HG03108 (cell line): ENCODE data around the gene SLFN13.
"Not testable (repeated sequence)": the region's sequence is repeated elsewhere in the genome, so short reads cannot be mapped to it uniquely, and the experiment has no call there.

Source experiments
- ATAC-seq: cut with Tn5 transposase; IDR thresholded peaks from one replicate; pipeline ENCODE4 v1.9.1; 2021; ENCODE audit warnings: moderate library complexity; ENCODE audit not compliant: unreplicated experiment

The SLFN13 gene

DNA sequence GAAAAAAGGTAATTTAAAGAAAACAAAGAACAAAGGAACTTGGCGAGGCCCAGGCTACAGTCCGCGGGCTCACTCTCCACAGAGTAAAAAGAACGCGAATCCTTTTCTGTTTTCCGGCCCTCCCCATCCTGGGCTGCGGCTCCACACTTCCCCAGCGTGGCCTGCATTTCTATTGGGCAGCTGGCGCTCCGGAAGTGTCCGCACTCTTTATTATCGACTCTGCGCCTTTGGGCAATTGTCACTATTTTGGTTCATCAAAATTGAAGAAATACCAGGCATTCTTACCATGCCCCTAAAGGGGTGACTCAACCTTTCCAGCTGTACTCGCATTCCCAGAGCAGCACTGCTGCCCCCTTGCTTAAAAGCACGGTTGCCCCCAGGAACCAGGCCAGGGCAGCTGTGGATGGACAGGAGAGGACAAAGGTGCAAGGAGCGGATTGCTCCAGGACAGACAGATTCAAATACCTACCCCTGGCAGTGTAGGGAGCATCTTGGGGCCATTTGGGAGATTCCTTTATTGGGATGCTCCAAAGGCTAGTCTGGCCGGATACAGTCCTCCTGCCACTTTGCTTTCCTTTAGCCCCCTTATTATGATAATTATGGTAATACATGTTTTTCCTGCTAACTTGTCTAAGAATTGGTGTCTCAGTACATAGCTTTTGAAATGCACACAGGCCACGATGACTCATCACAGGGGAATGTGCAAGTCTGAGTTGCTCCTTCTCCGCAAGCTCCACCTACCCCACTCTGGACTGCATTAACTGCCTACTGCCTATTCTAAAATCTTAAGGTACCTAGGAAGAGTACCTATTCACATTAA lies 15.3 kb downstream of the SLFN13 start:
- peak; percentile 21 for ATAC-seq

DNA sequence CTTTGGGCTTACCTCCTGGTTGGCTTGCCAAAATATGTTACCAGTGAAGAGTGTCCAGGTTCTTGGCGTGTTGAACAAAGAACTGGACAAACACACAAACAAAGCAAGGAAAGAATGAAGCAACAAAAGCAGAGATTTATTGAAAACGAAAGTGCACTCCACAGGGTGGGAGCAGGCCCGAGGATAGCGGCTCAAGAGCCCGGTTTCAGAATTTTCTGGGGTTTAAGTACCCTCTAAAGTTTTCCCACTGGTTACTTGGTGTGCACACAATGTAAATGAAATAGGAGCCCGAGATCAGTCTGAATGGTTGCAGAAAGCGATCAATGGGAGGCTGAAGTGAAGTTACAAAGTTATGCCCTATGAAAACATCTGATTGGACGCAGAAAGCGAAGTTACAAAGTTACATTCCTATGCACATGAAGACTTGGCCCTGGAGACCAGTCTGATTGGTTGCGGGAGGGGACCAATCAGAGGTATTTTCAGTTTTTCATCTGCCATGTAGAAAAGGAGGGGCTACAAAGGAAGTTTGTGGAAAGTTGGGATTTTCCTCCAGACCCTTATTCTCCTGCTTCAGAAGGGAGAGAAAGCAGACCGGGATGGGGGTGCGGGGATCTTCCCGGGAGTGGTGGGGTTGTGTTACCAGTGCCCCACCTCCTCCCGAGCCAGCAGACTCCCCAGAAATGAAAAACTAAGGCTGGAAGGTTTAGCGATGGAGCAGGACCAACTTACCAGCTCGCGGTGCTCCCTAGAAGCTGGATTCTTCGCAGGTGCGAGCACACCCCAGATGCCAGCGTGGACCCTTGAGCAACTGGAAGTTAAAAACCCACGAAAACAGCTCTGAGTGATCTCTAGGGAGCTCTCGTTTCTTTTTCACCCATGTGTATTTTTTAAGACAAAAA lies 16.1 kb downstream of the SLFN13 start, which contains the start of gene SLFN12:
Gene SLFN12 (minus strand): TSS at position 325 of the 899 bp plus-strand sequence. CDS start 9,472 bp downstream, outside the sequence.
- peak; percentile 85 for ATAC-seq

DNA sequence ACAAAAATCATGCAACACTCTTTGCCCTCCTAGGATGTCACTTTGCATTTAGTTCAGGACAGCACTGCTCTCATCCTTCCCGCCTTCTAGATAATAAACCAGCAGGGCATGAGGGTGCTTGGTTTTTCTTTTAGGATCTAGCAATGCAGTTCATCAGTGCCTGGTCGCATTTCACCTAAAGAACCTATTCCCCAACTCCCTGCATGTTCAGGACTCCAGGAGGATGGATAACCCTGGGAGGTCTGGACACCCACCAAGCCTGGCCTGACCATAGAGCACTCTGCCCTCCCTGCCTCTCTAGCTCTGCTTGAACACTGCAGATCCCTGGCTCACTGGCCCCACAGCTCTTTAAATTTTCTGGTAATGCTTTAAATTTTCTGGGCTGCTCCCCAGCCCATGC lies 18.9 kb downstream of the SLFN13 start:
- ATAC-seq = no peak

DNA sequence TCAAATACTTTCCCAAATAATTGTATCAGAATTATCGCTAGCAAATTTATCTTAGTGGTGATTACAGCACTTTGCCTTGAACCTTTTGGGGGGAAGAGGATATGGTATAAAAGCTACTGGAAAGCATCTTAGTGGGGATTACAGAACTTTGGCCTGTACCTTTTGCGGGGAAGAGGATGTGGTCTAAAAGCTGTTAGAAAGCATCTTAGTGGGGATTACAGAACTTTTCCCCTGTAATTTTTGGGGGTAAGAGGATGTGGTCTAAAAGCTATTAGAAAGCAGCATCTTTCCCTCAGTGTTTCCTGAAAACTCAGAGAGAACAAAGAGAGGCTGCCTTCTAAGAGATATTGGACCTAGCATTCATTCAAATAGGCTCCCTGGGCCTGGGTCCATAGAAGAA lies 20.3 kb downstream of the SLFN13 start:
- no peak for ATAC-seq

DNA sequence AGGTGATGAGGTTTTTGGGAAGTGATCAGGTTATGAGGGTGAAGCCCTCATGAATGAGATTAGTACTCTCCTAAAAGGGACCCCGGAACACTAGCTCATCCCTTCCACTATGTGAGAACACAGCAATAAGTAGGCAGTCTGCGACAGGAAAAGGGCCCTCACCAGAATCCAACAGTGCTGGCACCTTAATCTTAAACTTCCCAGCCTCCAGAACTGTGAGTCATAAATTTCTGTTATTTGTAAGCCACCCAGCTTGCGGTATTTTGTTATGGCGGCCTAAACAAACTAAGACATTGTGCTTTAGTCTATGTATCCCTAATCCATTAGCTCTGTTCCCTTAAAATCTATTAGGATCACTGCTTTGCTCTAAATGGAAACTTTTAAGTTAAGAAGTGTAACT lies 24.8 kb downstream of the SLFN13 start:
- ATAC-seq = no peak

DNA sequence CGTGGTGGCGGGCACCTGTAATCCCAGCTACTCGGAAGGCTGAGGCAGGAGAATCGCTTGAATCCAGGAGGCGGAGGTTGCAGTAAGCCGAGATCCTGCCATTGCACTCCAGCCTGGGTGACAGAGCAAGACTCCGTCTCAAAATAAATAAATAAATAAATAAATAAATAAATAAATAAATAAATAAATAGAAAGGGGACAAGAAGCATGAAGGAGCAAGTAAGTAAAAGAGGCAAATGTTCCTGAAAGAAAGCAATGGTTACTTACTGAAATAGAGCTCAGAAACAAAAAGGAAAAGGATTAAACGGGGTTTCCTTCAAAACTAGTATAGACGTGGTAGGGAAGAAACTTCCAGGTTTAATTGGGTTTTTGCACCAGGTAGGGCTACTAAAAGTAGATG lies 27.5 kb downstream of the SLFN13 start:
- ATAC-seq = not testable (repeated sequence)

DNA sequence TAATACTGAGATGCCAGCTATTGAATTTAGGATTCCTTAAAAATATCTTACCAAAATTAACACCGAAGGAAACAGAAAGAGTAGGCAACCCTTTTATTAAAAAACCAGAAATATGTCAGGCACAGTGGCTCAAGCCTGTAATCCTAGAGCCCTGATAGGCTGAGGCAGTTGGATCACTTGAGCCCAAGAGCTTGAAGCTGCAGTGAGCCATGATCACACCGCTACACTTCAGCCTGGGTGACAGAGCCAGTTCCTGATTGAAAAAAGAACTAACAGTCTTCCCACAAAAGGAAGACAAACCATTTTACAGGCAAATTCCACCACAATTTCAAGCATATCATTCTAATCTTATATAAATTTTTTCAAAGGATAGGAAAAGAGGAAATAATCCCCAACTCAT lies 31.9 kb downstream of the SLFN13 start:
- ATAC-seq = no peak

DNA sequence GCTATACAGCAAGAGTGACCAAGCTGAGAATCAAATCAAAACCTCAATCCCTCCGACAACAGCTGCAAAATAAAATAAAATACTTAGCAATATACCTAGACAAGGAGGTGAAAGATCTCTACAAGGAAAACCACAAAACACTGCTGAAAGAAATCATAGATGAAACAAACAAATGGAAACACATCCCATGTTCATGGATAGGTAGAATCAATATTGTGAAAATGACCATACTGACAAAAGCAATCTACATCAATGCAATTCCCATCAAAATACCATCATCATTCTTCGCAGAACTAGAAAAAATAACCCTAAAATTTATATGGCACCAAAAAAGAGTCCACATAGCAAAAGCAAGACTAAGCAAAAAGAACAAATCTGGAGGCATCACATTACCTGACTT lies 33.9 kb downstream of the SLFN13 start:
- ATAC-seq = not testable (repeated sequence)

DNA sequence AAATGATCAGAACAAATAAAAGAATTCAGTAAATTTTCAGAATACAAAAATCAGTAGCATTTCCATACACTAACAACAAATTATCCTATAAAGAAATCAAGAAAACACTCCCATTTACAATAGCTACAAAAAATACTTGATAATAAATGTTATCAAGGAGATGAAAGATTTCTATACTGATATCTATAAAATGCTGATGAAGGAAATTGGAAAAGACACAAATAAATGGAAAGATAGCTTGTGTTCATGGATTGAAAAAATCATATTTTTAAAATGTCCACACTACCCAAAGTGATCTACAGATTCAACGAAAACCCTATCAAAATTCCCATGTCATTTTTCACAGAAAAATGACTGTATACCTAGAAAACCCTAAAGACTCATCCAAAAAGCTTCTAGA lies 34.3 kb downstream of the SLFN13 start:
- ATAC-seq = no peak

DNA sequence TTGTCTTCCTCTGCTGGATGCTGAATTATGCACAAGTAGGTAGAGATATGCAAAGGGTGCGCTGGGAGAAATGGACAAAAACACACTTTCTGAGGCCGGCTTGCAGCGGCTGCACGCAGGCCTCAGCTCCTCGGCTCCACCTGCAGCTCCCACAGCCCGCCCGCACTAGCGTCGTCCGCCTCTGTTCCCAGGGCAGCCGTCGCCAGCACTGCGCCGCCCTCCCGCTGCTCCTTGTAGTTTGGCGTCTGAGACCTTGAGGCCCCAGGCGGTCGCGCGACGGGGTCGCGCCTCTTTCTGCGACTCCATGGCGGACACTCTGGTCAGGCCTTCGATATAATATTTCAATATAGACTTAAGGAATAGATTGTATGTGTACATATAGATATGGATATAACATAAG lies 41.0 kb downstream of the SLFN13 start:
- no peak for ATAC-seq

DNA sequence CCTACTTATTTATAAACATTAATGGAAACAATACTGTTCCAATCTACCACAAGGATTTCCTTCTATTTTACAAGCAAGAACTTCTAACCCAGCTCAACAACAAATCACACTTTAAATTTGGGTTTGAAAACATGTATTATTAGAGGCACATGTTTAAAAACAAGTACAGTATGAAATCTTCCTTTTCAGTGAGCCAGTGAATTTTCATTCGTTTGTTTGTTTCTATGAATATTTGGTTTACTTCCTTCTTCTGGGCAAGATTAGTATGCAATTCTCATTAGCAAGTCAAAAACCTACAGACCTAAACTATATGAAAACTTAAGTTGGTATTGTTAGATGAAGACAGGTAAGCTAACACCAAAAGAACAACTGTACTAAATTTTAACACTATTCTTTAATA lies 42.0 kb downstream of the SLFN13 start:
- ATAC-seq = no peak

DNA sequence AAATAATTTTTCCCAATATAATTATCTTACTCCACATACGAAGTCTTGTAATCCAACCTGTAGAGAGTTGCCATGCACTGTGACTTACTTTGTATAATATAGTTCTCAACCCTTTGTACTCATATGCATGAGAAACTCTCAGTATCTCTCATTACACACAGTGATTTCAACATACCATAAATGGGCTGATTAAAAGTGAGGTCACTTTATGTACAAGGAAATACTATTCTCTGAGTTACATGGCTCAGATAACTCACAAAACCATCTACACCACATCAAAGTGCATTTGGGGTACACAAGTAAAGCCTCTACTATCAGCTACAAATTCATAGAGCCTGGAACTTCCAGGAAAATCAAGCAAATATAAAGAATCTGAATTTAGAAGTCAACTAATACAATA lies 44.2 kb downstream of the SLFN13 start:
- ATAC-seq = no peak

DNA sequence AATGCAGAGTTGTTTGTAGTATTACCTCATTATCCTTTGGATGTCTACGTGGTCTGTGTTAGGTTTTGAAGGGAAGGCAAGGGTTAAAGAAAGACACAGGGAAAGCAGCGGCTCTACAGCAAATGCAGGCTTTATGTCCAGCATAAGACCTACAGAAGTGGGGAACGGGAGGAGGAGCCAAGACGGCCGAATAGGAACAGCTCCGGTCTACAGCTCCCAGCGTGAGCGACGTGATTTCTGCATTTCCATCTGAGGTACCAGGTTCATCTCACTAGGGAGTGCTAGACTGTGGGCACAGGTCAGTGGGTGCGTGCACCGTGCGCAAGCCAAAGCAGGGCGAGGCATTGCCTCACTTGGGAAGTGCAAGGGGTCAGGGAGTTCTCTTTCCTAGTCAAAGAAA lies 54.8 kb downstream of the SLFN13 start:
- not testable (repeated sequence) for ATAC-seq

DNA sequence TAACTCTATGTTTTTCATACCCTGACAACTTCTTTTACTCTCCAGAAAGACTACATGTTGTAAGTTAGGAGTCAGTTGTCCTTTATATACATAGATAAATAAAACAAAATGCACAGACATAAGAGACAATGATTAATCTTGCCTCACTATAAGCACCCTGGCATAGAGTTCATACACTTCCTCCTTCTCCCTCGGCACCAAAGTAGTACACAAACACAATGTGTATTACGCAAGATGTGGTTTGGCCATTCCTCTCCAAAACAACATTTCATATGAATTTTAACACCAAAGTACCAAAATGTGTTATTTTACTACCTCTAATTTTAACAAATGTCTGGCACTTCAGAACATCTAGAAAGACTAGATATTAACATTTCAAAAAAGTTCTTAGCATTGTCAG lies 57.9 kb downstream of the SLFN13 start:
- ATAC-seq = no peak

DNA sequence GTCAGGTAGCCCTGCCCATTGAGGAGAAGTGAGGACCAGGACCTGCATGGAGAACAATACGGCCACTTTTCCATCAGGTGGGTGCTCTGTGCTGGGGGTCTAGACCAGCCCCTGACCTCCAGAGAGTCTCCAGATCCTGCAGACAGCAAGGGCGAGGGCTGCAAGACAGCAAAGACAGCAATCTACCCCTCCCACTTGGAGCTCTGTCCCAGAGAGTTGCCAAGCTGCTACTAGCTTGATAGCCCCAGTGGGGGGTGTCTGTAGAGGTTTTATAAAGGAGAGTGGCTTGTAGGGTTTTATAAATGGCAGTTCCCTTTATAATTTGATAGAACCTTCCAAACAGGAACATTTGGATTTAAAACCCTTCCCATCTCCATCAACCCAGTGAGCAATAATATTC lies 58.4 kb downstream of the SLFN13 start:
- no peak for ATAC-seq

DNA sequence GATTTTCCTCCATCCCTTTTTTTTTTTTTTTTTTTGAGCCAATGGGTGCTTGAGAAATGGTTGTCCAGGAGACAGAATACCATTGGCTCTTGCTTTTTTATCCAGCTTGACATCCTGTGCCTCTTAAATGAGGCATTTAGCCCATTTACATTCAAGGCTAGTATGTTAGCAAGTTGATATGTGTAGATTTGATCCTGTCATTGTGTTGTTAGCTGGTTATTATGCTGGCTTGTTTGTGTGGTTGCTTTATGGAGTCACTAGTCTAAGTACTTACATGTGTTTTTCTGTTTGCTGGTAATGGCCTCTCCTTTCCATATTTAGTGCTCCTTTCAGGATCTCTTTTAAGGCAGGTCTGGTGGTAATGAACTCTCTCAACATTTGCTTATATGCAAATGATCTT lies 61.1 kb downstream of the SLFN13 start:
- no peak for ATAC-seq
